Measurements from ENCODE around the gene PLXND1.
"Not testable (repeated sequence)": the region's sequence is repeated elsewhere in the genome, so short reads cannot be mapped to it uniquely, and the experiment has no call there.

The PLXND1 gene

GRCh38 chr3:129560911-129561594 is 45.4 kb downstream of the PLXND1 start:
- DNase-seq = peak; percentile 58

- no peak for DNase-seq
Observed at GRCh38 chr3:129560269-129560787, 46.1 kb downstream of the PLXND1 start.

- DNase-seq = no peak
Observed at GRCh38 chr3:129559565-129560079, 46.9 kb downstream of the PLXND1 start.

- peak; percentile 66 for DNase-seq
Observed at GRCh38 chr3:129558772-129559564, 47.5 kb downstream of the PLXND1 start.

- DNase-seq = peak; percentile 13
Observed at GRCh38 chr3:129558081-129558771, 48.2 kb downstream of the PLXND1 start.

GRCh38 chr3:129557548-129557894 is 49.0 kb downstream of the PLXND1 start:
- no peak for DNase-seq

- DNase-seq = no peak
Observed at GRCh38 chr3:129556890-129557547, 49.5 kb downstream of the PLXND1 start.

GRCh38 chr3:129556358-129556695 is 50.1 kb downstream of the PLXND1 start:
- DNase-seq = no peak

- DNase-seq = no peak
Observed at GRCh38 chr3:129555616-129556357, 50.7 kb downstream of the PLXND1 start.

- DNase-seq = no peak
Observed at GRCh38 chr3:129555153-129555550, 51.3 kb downstream of the PLXND1 start.

GRCh38 chr3:129554356-129555152 is 51.9 kb downstream of the PLXND1 start:
- no peak for DNase-seq

- no peak for DNase-seq
Observed at GRCh38 chr3:129553719-129554118, 52.8 kb downstream of the PLXND1 start.

GRCh38 chr3:129553171-129553570 is 53.3 kb downstream of the PLXND1 start:
- DNase-seq = no peak

- DNase-seq = no peak
Observed at GRCh38 chr3:129552287-129553050, 54.0 kb downstream of the PLXND1 start.

- DNase-seq = no peak
Observed at GRCh38 chr3:129549805-129550204, 56.7 kb downstream of the PLXND1 start.

GRCh38 chr3:129549006-129549800 is 57.3 kb downstream of the PLXND1 start:
- peak; percentile 79 for DNase-seq

- DNase-seq = no peak
Observed at GRCh38 chr3:129548104-129548965, 58.1 kb downstream of the PLXND1 start.

GRCh38 chr3:129547241-129547640 is 59.2 kb downstream of the PLXND1 start:
- DNase-seq = no peak

- DNase-seq = not testable (repeated sequence)
Observed at GRCh38 chr3:129545951-129546350, 60.5 kb downstream of the PLXND1 start.

All from NCI-H226 (cell line).